HG03342 (cell line): ENCODE data around the gene RAB11FIP4.

Source experiments
- ATAC-seq: cut with Tn5 transposase; IDR thresholded peaks from one replicate; pipeline ENCODE4 v1.9.1; 2021; ENCODE audit warnings: mild to moderate bottlenecking, moderate library complexity; ENCODE audit not compliant: unreplicated experiment

Gene RAB11FIP4

DNA sequence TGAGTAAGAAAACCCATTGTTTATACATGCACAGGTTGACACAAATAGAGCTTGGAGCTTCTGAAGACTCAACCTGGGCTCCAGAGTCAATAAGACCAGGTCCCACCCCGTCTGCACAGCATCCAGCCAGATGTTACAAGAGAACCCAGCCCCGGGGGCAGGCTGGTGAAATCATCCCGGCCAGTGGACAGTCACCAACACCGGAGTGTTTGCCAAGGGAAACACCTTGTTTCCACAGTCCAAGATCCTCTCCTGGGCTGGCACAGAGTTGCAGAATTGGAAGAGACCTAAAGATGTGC lies 90.3 kb downstream of the RAB11FIP4 start:
- ATAC-seq: no peak

DNA sequence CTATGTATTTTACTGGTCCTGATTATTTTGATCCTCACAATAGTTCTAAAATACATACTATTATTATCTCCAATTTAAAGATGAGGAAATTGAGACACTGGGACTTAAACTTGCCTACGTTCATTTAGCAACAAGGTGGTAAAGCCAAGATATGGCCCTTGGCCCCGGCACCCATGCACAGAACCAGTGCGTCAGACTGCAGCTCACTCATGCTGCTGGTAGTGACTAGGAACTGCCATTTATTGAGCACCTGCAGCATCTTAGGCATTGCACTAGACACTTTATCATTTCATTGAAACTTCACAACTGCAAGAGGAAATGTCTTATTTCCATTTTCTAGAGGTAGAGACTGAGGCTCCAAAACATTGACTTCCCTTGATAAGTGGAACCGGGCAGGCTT lies 93.3 kb downstream of the RAB11FIP4 start:
- no peak for ATAC-seq

- ATAC-seq: no peak
Measured at GRCh38 chr17:31486351-31487062, 95.0 kb downstream of the RAB11FIP4 start.

- no peak for ATAC-seq
Measured at GRCh38 chr17:31487063-31487647, 95.7 kb downstream of the RAB11FIP4 start.

DNA sequence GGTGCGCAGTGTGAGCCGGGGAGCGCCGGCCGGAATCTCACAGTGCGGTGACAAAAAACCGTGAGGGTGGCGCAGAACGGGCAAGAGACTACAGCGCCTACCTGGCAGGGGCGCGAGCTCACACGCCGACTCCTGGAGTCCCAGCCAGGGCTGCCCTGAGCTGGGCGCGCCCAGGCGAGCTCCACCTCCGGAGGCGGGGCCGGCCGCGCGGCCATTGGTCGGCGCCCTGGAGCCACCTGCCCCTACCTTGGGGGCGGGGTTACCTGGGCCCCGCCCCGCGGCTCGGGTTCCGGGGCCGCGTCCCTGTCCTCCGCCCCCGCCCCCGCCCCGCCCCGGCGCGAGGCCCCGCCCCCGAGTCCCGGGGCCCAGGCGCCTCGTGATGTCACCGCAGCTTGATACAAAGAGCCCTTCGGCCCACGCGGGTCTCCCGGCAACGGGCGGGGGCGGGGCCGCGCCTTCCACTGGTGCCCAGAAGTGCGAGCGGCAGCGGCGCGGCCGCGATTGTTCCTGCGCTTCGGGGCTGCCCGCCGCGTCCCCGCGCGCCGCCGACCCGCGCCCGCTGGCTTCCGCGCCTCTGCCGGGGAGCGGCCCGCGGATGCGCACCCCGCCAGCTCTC lies 96.3 kb downstream of the RAB11FIP4 start:
- peak; percentile 69 for ATAC-seq

GRCh38 chr17:31488264-31488981 lies 96.9 kb downstream of the RAB11FIP4 start:
- ATAC-seq: peak; percentile 10

DNA sequence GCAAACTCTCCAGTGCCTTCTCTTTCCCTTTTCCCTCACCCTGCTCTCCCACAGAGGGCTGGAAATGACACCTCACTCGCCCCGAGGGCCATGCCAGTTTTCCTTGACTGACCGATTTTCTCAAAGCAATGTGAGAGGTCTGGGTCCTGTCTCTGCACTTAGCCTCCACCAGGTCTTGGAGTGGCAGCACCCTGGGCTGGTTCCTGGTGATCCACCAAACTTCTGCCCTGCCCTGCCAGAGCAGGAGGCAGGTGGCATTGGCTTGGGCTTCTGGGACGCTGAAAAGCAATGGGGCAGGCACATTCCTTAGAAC lies 97.5 kb downstream of the RAB11FIP4 start:
- ATAC-seq: no peak

DNA sequence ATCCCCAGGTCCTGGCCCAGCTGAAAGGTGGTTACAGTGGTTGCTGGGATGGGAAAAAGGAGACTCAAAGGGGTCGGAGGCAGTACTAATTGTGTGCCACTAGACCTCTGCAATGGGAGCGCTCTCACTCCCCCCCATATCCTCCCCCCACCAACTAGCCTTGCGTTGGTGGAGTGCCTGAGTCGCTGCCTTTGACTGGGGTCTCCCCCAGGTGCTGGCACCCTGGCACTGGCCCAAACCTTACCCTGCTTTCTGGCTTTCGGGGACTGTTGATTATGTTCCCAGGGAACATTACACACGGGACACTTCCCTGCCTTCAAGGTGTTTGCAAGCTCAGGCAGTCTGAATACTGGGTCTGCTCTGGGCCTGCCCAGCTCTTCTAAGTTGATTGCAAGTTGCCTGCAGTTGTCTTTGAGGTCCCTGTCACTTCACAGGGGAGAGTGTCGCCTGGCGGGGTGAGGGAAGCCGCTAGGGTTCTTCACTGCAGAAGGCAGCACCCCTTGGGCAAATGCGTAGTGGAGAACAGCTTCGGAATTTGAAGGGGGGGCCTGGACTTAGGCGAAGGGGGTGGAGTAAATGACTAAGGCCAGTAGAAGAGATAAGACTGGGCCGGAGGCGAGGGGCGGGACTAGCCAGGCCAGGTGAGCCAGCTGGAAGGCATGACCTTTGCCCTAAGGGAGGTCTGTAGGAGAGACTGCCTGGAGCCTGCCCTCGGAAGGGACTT lies 98.0 kb downstream of the RAB11FIP4 start:
- ATAC-seq: no peak

DNA sequence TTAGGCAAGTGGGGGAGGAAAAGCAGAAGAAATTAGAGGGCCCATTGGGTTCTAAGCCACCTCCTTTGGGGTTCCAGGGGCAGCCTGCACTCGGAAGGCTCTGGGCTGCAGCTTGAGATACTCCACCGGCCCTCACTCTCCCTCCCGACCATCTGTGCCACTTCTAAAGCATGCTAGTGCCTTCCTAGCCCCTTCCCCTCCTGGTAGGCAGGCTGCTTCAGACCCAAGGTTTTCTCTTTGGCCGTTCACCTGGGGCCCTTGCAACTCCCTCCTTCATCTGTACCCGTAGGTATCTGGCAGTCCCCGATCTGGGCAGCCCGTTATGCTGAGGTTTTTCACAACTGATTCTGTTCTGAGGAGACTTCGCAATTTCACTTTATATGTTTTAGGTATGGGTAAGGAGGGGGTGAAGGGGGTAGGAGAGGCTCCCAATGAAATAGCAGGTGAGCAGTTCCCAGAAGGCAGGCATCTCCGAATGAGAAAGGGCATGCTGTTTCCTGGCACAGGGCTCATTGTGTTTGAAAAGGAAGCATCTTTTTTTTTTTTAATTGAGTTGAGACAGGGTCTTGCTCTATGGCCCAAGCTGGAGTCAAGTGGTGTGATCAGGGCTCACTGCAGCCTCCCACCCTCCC lies 98.7 kb downstream of the RAB11FIP4 start:
- no peak for ATAC-seq

DNA sequence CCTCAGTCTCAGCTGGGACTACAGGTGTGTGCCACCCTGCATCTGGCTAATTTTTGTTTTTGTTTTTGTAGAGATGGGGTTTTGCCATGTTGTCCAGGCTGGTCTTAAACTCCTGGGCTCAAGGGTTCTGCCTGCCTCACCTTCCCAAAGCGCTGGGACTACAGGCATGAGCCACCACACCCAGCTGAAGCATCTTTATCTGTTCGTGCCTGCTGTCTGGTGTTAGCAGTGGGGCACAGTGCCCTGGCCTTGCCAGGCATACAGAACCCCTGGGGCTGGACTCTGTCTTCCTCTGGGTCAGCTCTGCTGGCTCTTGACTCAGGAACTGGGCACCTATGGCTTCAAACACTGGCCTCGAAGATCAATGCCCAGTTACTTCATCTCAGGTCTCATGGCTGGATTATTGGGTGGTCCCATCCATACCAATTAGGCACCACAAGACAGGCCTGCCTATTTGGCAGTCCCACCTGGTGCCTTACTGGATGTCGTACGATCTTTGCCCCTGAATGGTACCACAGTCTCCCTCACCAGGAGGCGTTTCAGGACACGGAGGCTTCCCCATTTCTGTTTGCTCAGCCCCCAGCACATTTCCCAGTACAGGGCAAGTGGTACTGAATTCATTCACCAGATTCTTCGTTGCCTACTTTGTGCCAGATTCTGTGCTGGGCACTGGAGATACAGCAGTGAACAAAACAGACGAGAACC lies 99.3 kb downstream of the RAB11FIP4 start:
- no peak for ATAC-seq

GRCh38 chr17:31491376-31492131 lies 100.1 kb downstream of the RAB11FIP4 start:
- no peak for ATAC-seq

DNA sequence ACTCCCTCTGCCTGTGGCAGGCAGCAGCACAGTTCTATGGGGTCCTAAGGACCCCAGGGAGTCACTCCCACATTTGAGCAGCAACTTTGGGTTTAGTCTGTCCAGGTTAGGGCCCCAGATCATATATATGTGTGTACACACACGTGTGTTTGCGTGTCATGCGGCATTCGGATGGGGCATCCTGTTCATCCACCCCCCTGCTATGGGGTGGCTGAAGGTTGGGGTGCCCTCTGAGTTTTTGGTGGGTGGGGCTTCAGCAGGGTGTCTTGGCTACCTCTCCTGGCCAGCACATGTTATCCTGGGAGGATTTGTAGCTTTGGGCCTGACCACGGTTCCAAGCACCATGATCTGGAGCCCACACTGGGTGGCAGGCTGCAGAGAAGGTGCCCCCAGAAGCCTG lies 100.7 kb downstream of the RAB11FIP4 start:
- no peak for ATAC-seq

- ATAC-seq: no peak
Measured at GRCh38 chr17:31492880-31493655, 101.6 kb downstream of the RAB11FIP4 start.

GRCh38 chr17:31493656-31494155 lies 102.2 kb downstream of the RAB11FIP4 start:
- peak; percentile 3 for ATAC-seq

GRCh38 chr17:31494259-31495021 lies 103.0 kb downstream of the RAB11FIP4 start:
- ATAC-seq: peak; percentile 52

- no peak for ATAC-seq
Measured at GRCh38 chr17:31495022-31495885, 103.8 kb downstream of the RAB11FIP4 start.

DNA sequence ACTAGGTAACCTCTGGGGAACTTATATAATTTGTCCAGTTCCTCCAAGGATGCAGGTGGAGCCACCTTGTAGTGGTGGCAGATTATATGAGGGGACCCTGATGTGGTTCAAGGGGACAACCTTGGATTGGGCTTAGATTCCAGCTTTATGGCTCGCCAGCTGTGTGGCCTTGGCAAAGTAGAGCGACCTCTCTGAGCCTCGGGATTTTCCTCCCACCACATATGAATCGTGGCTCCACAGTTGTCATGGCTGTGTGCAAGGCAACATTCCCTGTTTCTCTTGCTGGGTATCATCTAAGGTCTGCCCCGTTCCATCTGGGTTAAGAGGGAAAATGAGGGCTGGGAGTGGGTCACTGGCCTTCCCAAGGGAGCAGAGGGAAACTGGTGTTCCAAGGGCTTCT lies 104.6 kb downstream of the RAB11FIP4 start:
- no peak for ATAC-seq
